Upper lobe of left lung (tissue), 4 donors: Measurements from ENCODE around the gene KRT3.

ENCODE experiments used
- POLR2A ChIP-seq, 4 donors: fragments of 450-650 bp; IDR thresholded peaks; one replicate each; pipeline ENCODE4 v1.5.1; 2016 to 2017; ENCODE audit warnings: antibody characterized with exemption in 4 of 4, mild to moderate bottlenecking in 2 of 4
- TF ChIP-seq, protein P1 (sequence below), 6 experiments: fragments of 450-650 bp in 4 of 6; fragments of 200-600 bp in 2 of 6; sonication (generic) in 2 of 6; IDR thresholded peaks; one replicate each; pipeline ENCODE4 v1.5.1; 2016 to 2019; ENCODE audit warnings: antibody characterized with exemption in 6 of 6

DNA sequence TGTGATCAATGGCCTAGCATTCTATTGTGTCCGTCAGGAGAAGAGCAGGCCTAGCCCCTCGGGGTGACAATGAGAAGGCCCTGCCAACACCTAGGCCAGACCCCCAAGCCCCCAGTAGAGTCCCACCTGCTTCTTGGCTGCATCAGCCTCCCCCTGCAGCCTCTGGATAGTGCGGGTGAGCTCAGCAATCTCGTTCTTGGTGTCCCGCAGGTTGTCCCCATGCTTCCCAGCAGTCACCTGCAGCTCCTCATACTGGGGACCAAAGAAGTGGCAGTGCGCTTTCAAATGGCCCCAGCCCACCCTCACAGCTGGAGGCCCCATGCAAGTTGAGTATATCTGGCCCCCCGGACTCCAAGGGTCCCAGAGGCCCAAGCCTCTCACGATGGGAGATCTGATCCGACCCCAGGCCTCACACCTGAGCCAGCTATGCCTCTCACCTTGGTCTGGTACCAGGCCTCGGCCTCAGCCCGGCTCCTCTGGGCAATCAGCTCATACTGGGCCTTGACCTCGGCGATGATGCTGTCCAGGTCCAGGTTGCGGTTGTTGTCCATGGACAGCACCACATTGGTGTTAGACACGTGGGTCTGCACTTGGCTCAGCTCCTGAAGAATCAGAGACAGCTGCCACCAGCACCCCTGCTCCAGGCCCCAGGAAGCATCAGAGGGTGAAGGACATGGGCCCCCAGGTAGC, 28.0 kb upstream of the KRT3 start:
- TF ChIP-seq, protein P1, sequence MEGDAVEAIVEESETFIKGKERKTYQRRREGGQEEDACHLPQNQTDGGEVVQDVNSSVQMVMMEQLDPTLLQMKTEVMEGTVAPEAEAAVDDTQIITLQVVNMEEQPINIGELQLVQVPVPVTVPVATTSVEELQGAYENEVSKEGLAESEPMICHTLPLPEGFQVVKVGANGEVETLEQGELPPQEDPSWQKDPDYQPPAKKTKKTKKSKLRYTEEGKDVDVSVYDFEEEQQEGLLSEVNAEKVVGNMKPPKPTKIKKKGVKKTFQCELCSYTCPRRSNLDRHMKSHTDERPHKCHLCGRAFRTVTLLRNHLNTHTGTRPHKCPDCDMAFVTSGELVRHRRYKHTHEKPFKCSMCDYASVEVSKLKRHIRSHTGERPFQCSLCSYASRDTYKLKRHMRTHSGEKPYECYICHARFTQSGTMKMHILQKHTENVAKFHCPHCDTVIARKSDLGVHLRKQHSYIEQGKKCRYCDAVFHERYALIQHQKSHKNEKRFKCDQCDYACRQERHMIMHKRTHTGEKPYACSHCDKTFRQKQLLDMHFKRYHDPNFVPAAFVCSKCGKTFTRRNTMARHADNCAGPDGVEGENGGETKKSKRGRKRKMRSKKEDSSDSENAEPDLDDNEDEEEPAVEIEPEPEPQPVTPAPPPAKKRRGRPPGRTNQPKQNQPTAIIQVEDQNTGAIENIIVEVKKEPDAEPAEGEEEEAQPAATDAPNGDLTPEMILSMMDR (IDR thresholded peaks at IDR 0.05), result no peak
- no peak for TF ChIP-seq POLR2A (IDR thresholded peaks at IDR 0.05)
